RKO (cell line): Measurements from ENCODE around the gene UGT2B17.
"Not testable (repeated sequence)": the region's sequence is repeated elsewhere in the genome, so short reads cannot be mapped to it uniquely, and the experiment has no call there.

ENCODE experiments used
- DNase-seq: peaks from one replicate; pipeline ENCODE4 v3.0.0-alpha.2; 2016; ENCODE audit warnings: low spot score

UGT2B17 gene

GRCh38 chr4:68569036-68569435 is 7.1 kb downstream of the UGT2B17 start:
- DNase-seq, result not testable (repeated sequence)

- DNase-seq, result not testable (repeated sequence)
These were observed 7.6 kb downstream of the UGT2B17 start for GRCh38 chr4:68568535-68568934.

- DNase-seq, result not testable (repeated sequence)
These were observed 9.8 kb downstream of the UGT2B17 start for GRCh38 chr4:68566364-68566763.

GRCh38 chr4:68565082-68565481 is 11.0 kb downstream of the UGT2B17 start:
- DNase-seq, result not testable (repeated sequence)

- DNase-seq, result not testable (repeated sequence)
These were observed 15.6 kb downstream of the UGT2B17 start for GRCh38 chr4:68560364-68561070.

GRCh38 chr4:68553830-68554229 is 22.3 kb downstream of the UGT2B17 start:
- not testable (repeated sequence) for DNase-seq

GRCh38 chr4:68552818-68553811 is 23.0 kb downstream of the UGT2B17 start:
- DNase-seq, result not testable (repeated sequence)

GRCh38 chr4:68542742-68543141 is 33.4 kb downstream of the UGT2B17 start:
- DNase-seq, result not testable (repeated sequence)

- no peak for DNase-seq
These were observed 39.7 kb downstream of the UGT2B17 start for GRCh38 chr4:68536375-68536774.

GRCh38 chr4:68535974-68536373 is 40.1 kb downstream of the UGT2B17 start:
- DNase-seq, result no peak

GRCh38 chr4:68522232-68522631 is 53.9 kb downstream of the UGT2B17 start:
- DNase-seq, result not testable (repeated sequence)

- DNase-seq, result no peak
These were observed 55.1 kb downstream of the UGT2B17 start for GRCh38 chr4:68520985-68521384.

GRCh38 chr4:68518889-68519288 is 57.2 kb downstream of the UGT2B17 start:
- no peak for DNase-seq

- not testable (repeated sequence) for DNase-seq
These were observed 70.7 kb downstream of the UGT2B17 start for GRCh38 chr4:68505452-68505851.

GRCh38 chr4:68504836-68505235 is 71.3 kb downstream of the UGT2B17 start:
- DNase-seq, result not testable (repeated sequence)

GRCh38 chr4:68503462-68503861 is 72.7 kb downstream of the UGT2B17 start:
- DNase-seq, result not testable (repeated sequence)

GRCh38 chr4:68499021-68499420 is 77.1 kb downstream of the UGT2B17 start:
- DNase-seq, result no peak

- peak; percentile 81 for DNase-seq
These were observed 77.6 kb downstream of the UGT2B17 start for GRCh38 chr4:68498413-68499007.

GRCh38 chr4:68494688-68495087 is 81.4 kb downstream of the UGT2B17 start:
- no peak for DNase-seq

GRCh38 chr4:68490826-68491457 is 85.2 kb downstream of the UGT2B17 start:
- DNase-seq, result no peak

- no peak for DNase-seq
These were observed 86.8 kb downstream of the UGT2B17 start for GRCh38 chr4:68489338-68489737.
